Measurements from ENCODE around the gene DVL1.

DNA sequence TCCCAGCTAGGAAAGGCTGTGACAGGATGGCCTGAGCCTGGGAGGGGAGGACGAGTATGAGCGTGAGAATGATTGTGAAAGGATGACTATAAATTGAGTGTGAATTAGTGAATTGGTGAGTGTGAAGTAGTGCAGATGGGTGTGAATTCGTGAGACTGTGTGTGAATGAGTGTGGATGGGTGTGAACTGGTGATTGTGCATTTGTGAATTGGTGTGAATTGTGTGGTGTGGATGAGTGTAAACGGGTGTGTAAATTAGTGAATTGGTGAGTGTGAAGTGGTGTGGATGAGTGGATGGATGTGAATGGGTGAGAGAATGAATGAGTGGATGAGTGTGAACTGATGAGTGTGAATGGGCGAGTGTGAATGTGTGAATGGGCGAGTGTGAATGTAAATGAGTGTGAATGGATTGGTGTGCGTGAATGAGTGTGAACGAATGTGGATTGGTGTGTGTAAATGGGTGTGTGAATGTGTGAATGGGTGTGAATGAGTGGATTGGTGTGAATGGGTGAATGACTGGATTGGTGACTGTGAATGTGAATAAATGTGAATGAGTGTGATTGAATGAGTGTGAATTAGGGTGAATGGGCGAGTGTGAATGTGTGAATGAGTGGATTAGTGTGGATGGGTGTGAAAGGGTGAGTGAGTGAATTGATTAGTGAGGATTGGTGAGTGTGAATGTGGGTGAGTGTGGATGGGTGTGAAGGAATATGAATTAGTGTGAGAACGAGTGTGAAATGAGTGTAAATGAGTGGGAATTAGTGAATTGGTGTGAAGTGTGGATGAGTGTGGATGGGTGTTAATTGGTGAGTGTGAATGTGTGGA, 16.9 kb upstream of the DVL1 start:
- TF ChIP-seq, protein P1, sequence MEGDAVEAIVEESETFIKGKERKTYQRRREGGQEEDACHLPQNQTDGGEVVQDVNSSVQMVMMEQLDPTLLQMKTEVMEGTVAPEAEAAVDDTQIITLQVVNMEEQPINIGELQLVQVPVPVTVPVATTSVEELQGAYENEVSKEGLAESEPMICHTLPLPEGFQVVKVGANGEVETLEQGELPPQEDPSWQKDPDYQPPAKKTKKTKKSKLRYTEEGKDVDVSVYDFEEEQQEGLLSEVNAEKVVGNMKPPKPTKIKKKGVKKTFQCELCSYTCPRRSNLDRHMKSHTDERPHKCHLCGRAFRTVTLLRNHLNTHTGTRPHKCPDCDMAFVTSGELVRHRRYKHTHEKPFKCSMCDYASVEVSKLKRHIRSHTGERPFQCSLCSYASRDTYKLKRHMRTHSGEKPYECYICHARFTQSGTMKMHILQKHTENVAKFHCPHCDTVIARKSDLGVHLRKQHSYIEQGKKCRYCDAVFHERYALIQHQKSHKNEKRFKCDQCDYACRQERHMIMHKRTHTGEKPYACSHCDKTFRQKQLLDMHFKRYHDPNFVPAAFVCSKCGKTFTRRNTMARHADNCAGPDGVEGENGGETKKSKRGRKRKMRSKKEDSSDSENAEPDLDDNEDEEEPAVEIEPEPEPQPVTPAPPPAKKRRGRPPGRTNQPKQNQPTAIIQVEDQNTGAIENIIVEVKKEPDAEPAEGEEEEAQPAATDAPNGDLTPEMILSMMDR (IDR thresholded peaks at IDR 0.05; ENCODE audit: low read depth, low read length, poor library complexity, severe bottlenecking): no peak
- no peak for TF ChIP-seq EZH2phosphoT487 (IDR thresholded peaks at IDR 0.05; ENCODE audit: borderline replicate concordance, low read length)
